ENCODE measurements around the gene PSEN1. TPM values are rescaled to one million over a fixed set of nuclear protein-coding genes. Genes with fewer than 3 reads are reported as not detected.

PSEN1 gene
- total RNA-seq, 1 experiment from 2014 or later, result 55.1 TPM

DNA sequence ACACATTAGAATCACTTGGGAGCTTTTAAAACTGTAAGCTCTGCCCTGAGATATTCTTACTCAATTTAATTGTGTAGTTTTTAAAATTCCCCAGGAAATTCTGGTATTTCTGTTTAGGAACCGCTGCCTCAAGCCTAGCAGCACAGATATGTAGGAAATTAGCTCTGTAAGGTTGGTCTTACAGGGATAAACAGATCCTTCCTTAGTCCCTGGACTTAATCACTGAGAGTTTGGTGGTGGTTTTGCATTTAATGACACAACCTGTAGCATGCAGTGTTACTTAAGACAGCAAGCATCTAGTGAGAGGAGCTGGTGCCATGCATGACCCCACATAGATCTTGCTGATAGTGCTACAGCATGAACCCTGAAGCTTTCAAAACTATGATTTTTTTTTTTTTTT is 81.1 kb downstream of the PSEN1 start:
- peaks cover 90% of the 10 kb centered on the region for H3K36me3 Mint-ChIP-seq (ENCODE audit: insufficient read depth, unreplicated experiment)
- DNase-seq (ENCODE audit: unreplicated experiment), result no peak
- no peak overlapping the region for H3K4me3 Mint-ChIP-seq (ENCODE audit: unreplicated experiment)
- H3K4me1 Mint-ChIP-seq (ENCODE audit: insufficient read depth, unreplicated experiment), result no peaks in the 10 kb centered on the region
- TF ChIP-seq CTCF (IDR thresholded peaks at IDR 0.05; ENCODE audit: unreplicated experiment), result no peak
- H3K9me3 Mint-ChIP-seq (ENCODE audit: unreplicated experiment), result no peaks in the 10 kb centered on the region
- H3K27me3 Mint-ChIP-seq (ENCODE audit: insufficient read depth, unreplicated experiment), result no peaks in the 10 kb centered on the region
- H3K27ac Mint-ChIP-seq (ENCODE audit: low read depth, unreplicated experiment), result no peak overlapping the region
- CTCF ChIA-PET, result interaction anchor here (0.6 kb wide), 1 partner anchor 445 kb away, joined by 3 read pairs; no protein-coding TSS in a partner anchor
- POLR2A ChIA-PET, result interaction anchor here (0.8 kb wide), 1 partner anchor 16 kb away, joined by 5 read pairs; no protein-coding TSS in a partner anchor
- intact Hi-C loops (cut with micrococcal nuclease), result no loop called here
- no TSS peak for BruUV-seq (replicated peaks)

- TF ChIP-seq CTCF (IDR thresholded peaks at IDR 0.05; ENCODE audit: unreplicated experiment), result no peak
- H3K4me3 Mint-ChIP-seq (ENCODE audit: unreplicated experiment), result no peak overlapping the region
- intact Hi-C loops (cut with micrococcal nuclease), result no loop called here
- no peaks in the 10 kb centered on the region for H3K27me3 Mint-ChIP-seq (ENCODE audit: insufficient read depth, unreplicated experiment)
- no peak overlapping the region for H3K27ac Mint-ChIP-seq (ENCODE audit: low read depth, unreplicated experiment)
- H3K36me3 Mint-ChIP-seq (ENCODE audit: insufficient read depth, unreplicated experiment), result peaks cover 90% of the 10 kb centered on the region
- BruUV-seq (replicated peaks), result no TSS peak
- ChIA-PET CTCF (interaction anchor here (0.9 to 1.0 kb wide), 2 partner anchors 47 to 181 kb away, joined by 3 to 5 read pairs; no protein-coding TSS in a partner anchor), POLR2A (interaction anchor here (0.8 to 1.3 kb wide), 3 partner anchors 10 to 28 kb away, joined by 3 to 5 read pairs (median 3); no protein-coding TSS in a partner anchor)
- no peak for DNase-seq (ENCODE audit: unreplicated experiment)
- H3K9me3 Mint-ChIP-seq (ENCODE audit: unreplicated experiment), result no peaks in the 10 kb centered on the region
- no peaks in the 10 kb centered on the region for H3K4me1 Mint-ChIP-seq (ENCODE audit: insufficient read depth, unreplicated experiment)
These were observed 83.8 kb downstream of the PSEN1 start for GRCh38 chr14:73220061-73220460.

DNA sequence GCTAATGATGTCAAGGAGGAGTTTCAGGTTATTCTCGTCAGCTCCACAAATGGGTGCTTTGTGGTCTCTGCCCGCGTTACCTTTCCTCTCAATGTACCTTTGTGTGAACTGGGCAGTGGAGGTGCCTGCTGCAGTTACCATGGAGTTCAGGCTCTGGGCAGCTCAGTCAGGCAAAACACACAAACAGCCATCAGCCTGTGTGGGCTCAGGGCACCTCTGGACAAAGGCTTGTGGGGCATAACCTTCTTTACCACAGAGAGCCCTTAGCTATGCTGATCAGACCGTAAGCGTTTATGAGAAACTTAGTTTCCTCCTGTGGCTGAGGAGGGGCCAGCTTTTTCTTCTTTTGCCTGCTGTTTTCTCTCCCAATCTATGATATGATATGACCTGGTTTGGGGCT is 84.3 kb downstream of the PSEN1 start:
- intact Hi-C loops (cut with micrococcal nuclease), result no loop called here
- H3K36me3 Mint-ChIP-seq (ENCODE audit: insufficient read depth, unreplicated experiment), result peaks cover 88% of the 10 kb centered on the region

GRCh38 chr14:73221945-73222344 is 85.6 kb downstream of the PSEN1 start:
- Mint-ChIP-seq H3K4me3 (ENCODE audit: unreplicated experiment) (no peak overlapping the region), H3K36me3 (ENCODE audit: insufficient read depth, unreplicated experiment) (peaks cover 76% of the 10 kb centered on the region), H3K4me1 (ENCODE audit: insufficient read depth, unreplicated experiment) (no peaks in the 10 kb centered on the region), H3K27me3 (ENCODE audit: insufficient read depth, unreplicated experiment) (no peaks in the 10 kb centered on the region), H3K27ac (ENCODE audit: low read depth, unreplicated experiment) (no peak overlapping the region), H3K9me3 (ENCODE audit: unreplicated experiment) (no peaks in the 10 kb centered on the region)
- intact Hi-C loops (cut with micrococcal nuclease), result no loop called here
- CTCF ChIA-PET, result no interaction called here
- no peak for DNase-seq (ENCODE audit: unreplicated experiment)
- POLR2A ChIA-PET, result interaction anchor here (1.6 kb wide), 1 partner anchor 8 kb away, joined by 3 read pairs; no protein-coding TSS in a partner anchor
- no peak for TF ChIP-seq CTCF (IDR thresholded peaks at IDR 0.05; ENCODE audit: unreplicated experiment)
- no TSS peak for BruUV-seq (replicated peaks)

More for the DNA sequence above, 84.3 kb downstream of the PSEN1 start:
- no peak overlapping the region for H3K27ac Mint-ChIP-seq (ENCODE audit: low read depth, unreplicated experiment)
- no peaks in the 10 kb centered on the region for H3K4me1 Mint-ChIP-seq (ENCODE audit: insufficient read depth, unreplicated experiment)
- no peak for DNase-seq (ENCODE audit: unreplicated experiment)
- no peak for TF ChIP-seq CTCF (IDR thresholded peaks at IDR 0.05; ENCODE audit: unreplicated experiment)
- BruUV-seq (replicated peaks), result no TSS peak
- ChIA-PET POLR2A (interaction anchor here (0.8 to 1.3 kb wide), 3 partner anchors 10 to 29 kb away, joined by 3 to 5 read pairs (median 3); no protein-coding TSS in a partner anchor), CTCF (interaction anchor here (0.9 to 1.0 kb wide), 2 partner anchors 47 to 180 kb away, joined by 3 to 5 read pairs; no protein-coding TSS in a partner anchor)
- no peak overlapping the region for H3K4me3 Mint-ChIP-seq (ENCODE audit: unreplicated experiment)
- no peaks in the 10 kb centered on the region for H3K27me3 Mint-ChIP-seq (ENCODE audit: insufficient read depth, unreplicated experiment)
- no peaks in the 10 kb centered on the region for H3K9me3 Mint-ChIP-seq (ENCODE audit: unreplicated experiment)
